HL-60 (cell line): Measurements from ENCODE around the gene PPP1R37.

Source experiments
- DNase-seq, 2 experiments: peaks; one replicate each; pipeline ENCODE4 v3.0.0-alpha.2; 2010 to 2020; ENCODE audit warnings: low read depth in 1 of 2, low spot score in 1 of 2
- H3K27ac ChIP-seq: fragments of 250-450 bp; sonication (Bioruptor Pico); replicated peaks from 2 replicates; pipeline ENCODE4 v1.5.1; 2020; ENCODE audit warnings: mild to moderate bottlenecking, moderate library complexity
- H3K27me3 ChIP-seq: fragments of 250-450 bp; sonication (Bioruptor Pico); 2 replicates; pipeline ENCODE4 v1.5.1; 2021; ENCODE audit warnings: mild to moderate bottlenecking, moderate library complexity; ENCODE audit not compliant: insufficient read depth, poor library complexity, severe bottlenecking
- H3K4me3 ChIP-seq: replicated peaks from 2 replicates; pipeline ENCODE4 v1.5.1; 2011; ENCODE audit warnings: mild to moderate bottlenecking, control low read depth, low read length; ENCODE audit not compliant: insufficient read depth
- GABPA ChIP-seq: IDR thresholded peaks from 2 replicates; pipeline ENCODE4 v1.6.1; 2012; ENCODE audit warnings: low read depth
- POLR2AphosphoS5 ChIP-seq: IDR thresholded peaks from 2 replicates; pipeline ENCODE4 v1.6.1; 2012; ENCODE audit warnings: low read depth
- SPI1 ChIP-seq: IDR thresholded peaks from 2 replicates; pipeline ENCODE4 v1.6.1; 2012; ENCODE audit warnings: low read depth, mild to moderate bottlenecking, borderline replicate concordance
- TF ChIP-seq, protein P1 (sequence below): IDR thresholded peaks from one replicate; pipeline ENCODE4 v1.5.1; 2011; ENCODE audit warnings: low read length, control low read depth, inconsistent platforms; ENCODE audit not compliant: insufficient read depth
- TF ChIP-seq, protein P2 (sequence below): IDR thresholded peaks from 2 replicates; pipeline ENCODE4 v1.6.1; 2012; ENCODE audit warnings: low read depth; ENCODE audit not compliant: insufficient replicate concordance

PPP1R37 gene

GRCh38 chr19:45100201-45100600, 7.2 kb downstream of the PPP1R37 start:
- Histone ChIP-seq H3K27ac (no peak overlapping the region), H3K27me3 (no peaks in the 10 kb centered on the region), H3K4me3 (no peak overlapping the region)
- DNase-seq = no peak
- no peak for TF ChIP-seq GABPA
- TF ChIP-seq POLR2AphosphoS5 = no peak
- TF ChIP-seq, protein P1, sequence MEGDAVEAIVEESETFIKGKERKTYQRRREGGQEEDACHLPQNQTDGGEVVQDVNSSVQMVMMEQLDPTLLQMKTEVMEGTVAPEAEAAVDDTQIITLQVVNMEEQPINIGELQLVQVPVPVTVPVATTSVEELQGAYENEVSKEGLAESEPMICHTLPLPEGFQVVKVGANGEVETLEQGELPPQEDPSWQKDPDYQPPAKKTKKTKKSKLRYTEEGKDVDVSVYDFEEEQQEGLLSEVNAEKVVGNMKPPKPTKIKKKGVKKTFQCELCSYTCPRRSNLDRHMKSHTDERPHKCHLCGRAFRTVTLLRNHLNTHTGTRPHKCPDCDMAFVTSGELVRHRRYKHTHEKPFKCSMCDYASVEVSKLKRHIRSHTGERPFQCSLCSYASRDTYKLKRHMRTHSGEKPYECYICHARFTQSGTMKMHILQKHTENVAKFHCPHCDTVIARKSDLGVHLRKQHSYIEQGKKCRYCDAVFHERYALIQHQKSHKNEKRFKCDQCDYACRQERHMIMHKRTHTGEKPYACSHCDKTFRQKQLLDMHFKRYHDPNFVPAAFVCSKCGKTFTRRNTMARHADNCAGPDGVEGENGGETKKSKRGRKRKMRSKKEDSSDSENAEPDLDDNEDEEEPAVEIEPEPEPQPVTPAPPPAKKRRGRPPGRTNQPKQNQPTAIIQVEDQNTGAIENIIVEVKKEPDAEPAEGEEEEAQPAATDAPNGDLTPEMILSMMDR = no peak
- TF ChIP-seq, protein P2, sequence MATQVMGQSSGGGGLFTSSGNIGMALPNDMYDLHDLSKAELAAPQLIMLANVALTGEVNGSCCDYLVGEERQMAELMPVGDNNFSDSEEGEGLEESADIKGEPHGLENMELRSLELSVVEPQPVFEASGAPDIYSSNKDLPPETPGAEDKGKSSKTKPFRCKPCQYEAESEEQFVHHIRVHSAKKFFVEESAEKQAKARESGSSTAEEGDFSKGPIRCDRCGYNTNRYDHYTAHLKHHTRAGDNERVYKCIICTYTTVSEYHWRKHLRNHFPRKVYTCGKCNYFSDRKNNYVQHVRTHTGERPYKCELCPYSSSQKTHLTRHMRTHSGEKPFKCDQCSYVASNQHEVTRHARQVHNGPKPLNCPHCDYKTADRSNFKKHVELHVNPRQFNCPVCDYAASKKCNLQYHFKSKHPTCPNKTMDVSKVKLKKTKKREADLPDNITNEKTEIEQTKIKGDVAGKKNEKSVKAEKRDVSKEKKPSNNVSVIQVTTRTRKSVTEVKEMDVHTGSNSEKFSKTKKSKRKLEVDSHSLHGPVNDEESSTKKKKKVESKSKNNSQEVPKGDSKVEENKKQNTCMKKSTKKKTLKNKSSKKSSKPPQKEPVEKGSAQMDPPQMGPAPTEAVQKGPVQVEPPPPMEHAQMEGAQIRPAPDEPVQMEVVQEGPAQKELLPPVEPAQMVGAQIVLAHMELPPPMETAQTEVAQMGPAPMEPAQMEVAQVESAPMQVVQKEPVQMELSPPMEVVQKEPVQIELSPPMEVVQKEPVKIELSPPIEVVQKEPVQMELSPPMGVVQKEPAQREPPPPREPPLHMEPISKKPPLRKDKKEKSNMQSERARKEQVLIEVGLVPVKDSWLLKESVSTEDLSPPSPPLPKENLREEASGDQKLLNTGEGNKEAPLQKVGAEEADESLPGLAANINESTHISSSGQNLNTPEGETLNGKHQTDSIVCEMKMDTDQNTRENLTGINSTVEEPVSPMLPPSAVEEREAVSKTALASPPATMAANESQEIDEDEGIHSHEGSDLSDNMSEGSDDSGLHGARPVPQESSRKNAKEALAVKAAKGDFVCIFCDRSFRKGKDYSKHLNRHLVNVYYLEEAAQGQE = no peak
- TF ChIP-seq SPI1 = no peak

DNA sequence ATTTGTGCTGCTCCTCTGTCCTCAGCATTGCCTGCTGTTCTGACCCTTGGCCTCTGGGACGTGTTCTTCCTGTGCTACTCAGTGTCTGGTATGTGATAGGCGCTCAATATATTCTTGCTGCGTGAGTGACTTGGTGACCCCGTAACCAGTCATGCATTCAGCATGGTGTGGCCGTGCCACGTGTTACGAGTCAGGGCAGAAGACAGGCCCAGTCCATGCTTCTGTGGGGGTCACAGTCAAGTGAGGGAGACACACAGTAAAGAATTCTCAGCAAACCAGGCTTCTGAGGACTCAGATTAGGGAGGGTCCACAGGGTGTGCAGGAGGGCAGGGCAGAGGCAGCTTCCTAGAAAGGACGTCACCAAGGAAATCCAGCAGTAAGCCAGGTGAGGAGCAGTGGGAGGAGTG, 7.9 kb downstream of the PPP1R37 start:
- no peaks in the 10 kb centered on the region for H3K27me3 ChIP-seq
- TF ChIP-seq, protein P2 = no peak
- TF ChIP-seq, protein P1 = no peak
- no peak for TF ChIP-seq POLR2AphosphoS5
- TF ChIP-seq GABPA = no peak
- no peak for TF ChIP-seq SPI1
- DNase-seq = no peak
- H3K4me3 ChIP-seq = no peak overlapping the region
- H3K27ac ChIP-seq = no peak overlapping the region

- Histone ChIP-seq H3K4me3 (no peak overlapping the region), H3K27me3 (no peaks in the 10 kb centered on the region), H3K27ac (no peak overlapping the region)
- TF ChIP-seq SPI1 (no peak), GABPA (no peak)
- DNase-seq = no peak
Observed at GRCh38 chr19:45101806-45102205, 8.8 kb downstream of the PPP1R37 start.

DNA sequence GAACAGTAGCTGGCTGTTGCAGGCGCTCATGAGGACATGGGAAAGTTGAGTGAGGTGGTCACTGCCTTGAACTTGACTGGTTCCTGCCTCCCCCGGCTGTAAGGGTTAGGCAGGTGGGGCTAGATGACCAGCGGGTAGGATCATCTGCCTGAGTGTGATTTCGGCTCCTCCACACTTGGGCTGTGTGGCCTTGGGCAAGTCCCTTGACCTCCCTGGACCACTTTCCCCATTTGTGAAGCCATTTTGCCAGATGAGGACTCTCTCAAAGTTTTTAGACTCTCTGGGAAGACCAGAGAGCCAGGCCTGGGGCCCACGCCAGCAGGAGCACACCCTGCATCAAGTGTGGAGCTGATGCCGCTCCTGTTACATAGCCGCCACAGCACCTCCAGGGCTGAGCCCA, 9.5 kb downstream of the PPP1R37 start:
- TF ChIP-seq SPI1 = no peak
- no peak for TF ChIP-seq GABPA
- TF ChIP-seq POLR2AphosphoS5 = no peak
- TF ChIP-seq, protein P1 = no peak
- TF ChIP-seq, protein P2 = no peak

More for the DNA sequence above, 9.5 kb downstream of the PPP1R37 start:
- no peak for DNase-seq
- no peaks in the 10 kb centered on the region for H3K27me3 ChIP-seq
- 0 out of 2 replicates have a peak overlapping the region, but pooled peaks have one; percentile 23 for H3K27ac ChIP-seq
- no peak overlapping the region for H3K4me3 ChIP-seq
